ENCODE measurements around the gene CREBZF. TPM values are rescaled to one million over a fixed set of nuclear protein-coding genes. Genes with fewer than 3 reads are reported as not detected.

CREBZF gene
- total RNA-seq, 6 experiments from 2014 or later, result 16.1 to 18.9 (median 18.5) TPM

- Mint-ChIP-seq H3K27me3 (ENCODE audit: insufficient read depth) (no peaks in the 10 kb centered on the region), H3K27ac (0 out of 2 replicates have a peak overlapping the region, but pooled peaks have one; percentile 64), H3K4me1 (ENCODE audit: low read depth) (peaks cover 21% of the 10 kb centered on the region), H3K9me3 (no peaks in the 10 kb centered on the region), H3K4me3 (no peak overlapping the region), H3K36me3 (ENCODE audit: low read depth) (peaks cover 28% of the 10 kb centered on the region)
- no peak for TF ChIP-seq CTCF (IDR thresholded peaks at IDR 0.05)
- no peak for DNase-seq
Observed at GRCh38 chr11:85704967-85705366, 40.0 kb upstream of the CREBZF start.

- Mint-ChIP-seq H3K4me1 (ENCODE audit: low read depth) (peaks cover 31% of the 10 kb centered on the region), H3K27ac (no peak overlapping the region), H3K9me3 (no peaks in the 10 kb centered on the region), H3K27me3 (ENCODE audit: insufficient read depth) (no peaks in the 10 kb centered on the region), H3K36me3 (ENCODE audit: low read depth) (peaks cover 48% of the 10 kb centered on the region), H3K4me3 (no peak overlapping the region)
- DNase-seq, result no peak
- no peak for TF ChIP-seq CTCF (IDR thresholded peaks at IDR 0.05)
Observed at GRCh38 chr11:85699957-85700741, 35.2 kb upstream of the CREBZF start.

- no peak for DNase-seq
- Mint-ChIP-seq H3K27ac (no peak overlapping the region), H3K36me3 (ENCODE audit: low read depth) (peaks cover 43% of the 10 kb centered on the region), H3K4me3 (no peak overlapping the region), H3K27me3 (ENCODE audit: insufficient read depth) (no peaks in the 10 kb centered on the region), H3K9me3 (no peaks in the 10 kb centered on the region), H3K4me1 (ENCODE audit: low read depth) (peaks cover 34% of the 10 kb centered on the region)
- TF ChIP-seq CTCF (IDR thresholded peaks at IDR 0.05), result no peak
Observed at GRCh38 chr11:85698195-85698594, 33.3 kb upstream of the CREBZF start.

GRCh38 chr11:85697747-85698146 lies 32.8 kb upstream of the CREBZF start:
- no peak for TF ChIP-seq CTCF (IDR thresholded peaks at IDR 0.05)
- no peak overlapping the region for H3K4me3 Mint-ChIP-seq
- no peak overlapping the region for H3K27ac Mint-ChIP-seq
- peaks cover 34% of the 10 kb centered on the region for H3K4me1 Mint-ChIP-seq (ENCODE audit: low read depth)
- DNase-seq, result no peak
- H3K36me3 Mint-ChIP-seq (ENCODE audit: low read depth), result peaks cover 42% of the 10 kb centered on the region
- H3K9me3 Mint-ChIP-seq, result no peaks in the 10 kb centered on the region
- H3K27me3 Mint-ChIP-seq (ENCODE audit: insufficient read depth), result no peaks in the 10 kb centered on the region

GRCh38 chr11:85695546-85695945 lies 30.6 kb upstream of the CREBZF start:
- peak; percentile 20 for DNase-seq
- H3K9me3 Mint-ChIP-seq, result no peaks in the 10 kb centered on the region
- peak overlapping the region; percentile 35 for H3K27ac Mint-ChIP-seq
- H3K4me1 Mint-ChIP-seq (ENCODE audit: low read depth), result peaks cover 34% of the 10 kb centered on the region
- H3K4me3 Mint-ChIP-seq, result no peak overlapping the region
- H3K27me3 Mint-ChIP-seq (ENCODE audit: insufficient read depth), result peaks cover 1% of the 10 kb centered on the region
- H3K36me3 Mint-ChIP-seq (ENCODE audit: low read depth), result peaks cover 35% of the 10 kb centered on the region
- no peak for TF ChIP-seq CTCF (IDR thresholded peaks at IDR 0.05)

All from HFFc6 (cell line).